Hepatocyte (in vitro differentiated cells): Measurements from ENCODE around the gene SLC13A1.

Source experiments
- EZH2 ChIP-seq: fragments of 200-600 bp; sonication (generic); IDR thresholded peaks from 2 replicates; pipeline ENCODE4 v1.6.1; 2016; ENCODE audit warnings: antibody characterized with exemption, mild to moderate bottlenecking, borderline replicate concordance
- TF ChIP-seq, protein P1 (sequence below): fragments of 200-600 bp; sonication (generic); IDR thresholded peaks from 2 replicates; pipeline ENCODE4 v1.5.1; 2016; ENCODE audit warnings: antibody characterized with exemption, mild to moderate bottlenecking; ENCODE audit not compliant: poor library complexity

DNA sequence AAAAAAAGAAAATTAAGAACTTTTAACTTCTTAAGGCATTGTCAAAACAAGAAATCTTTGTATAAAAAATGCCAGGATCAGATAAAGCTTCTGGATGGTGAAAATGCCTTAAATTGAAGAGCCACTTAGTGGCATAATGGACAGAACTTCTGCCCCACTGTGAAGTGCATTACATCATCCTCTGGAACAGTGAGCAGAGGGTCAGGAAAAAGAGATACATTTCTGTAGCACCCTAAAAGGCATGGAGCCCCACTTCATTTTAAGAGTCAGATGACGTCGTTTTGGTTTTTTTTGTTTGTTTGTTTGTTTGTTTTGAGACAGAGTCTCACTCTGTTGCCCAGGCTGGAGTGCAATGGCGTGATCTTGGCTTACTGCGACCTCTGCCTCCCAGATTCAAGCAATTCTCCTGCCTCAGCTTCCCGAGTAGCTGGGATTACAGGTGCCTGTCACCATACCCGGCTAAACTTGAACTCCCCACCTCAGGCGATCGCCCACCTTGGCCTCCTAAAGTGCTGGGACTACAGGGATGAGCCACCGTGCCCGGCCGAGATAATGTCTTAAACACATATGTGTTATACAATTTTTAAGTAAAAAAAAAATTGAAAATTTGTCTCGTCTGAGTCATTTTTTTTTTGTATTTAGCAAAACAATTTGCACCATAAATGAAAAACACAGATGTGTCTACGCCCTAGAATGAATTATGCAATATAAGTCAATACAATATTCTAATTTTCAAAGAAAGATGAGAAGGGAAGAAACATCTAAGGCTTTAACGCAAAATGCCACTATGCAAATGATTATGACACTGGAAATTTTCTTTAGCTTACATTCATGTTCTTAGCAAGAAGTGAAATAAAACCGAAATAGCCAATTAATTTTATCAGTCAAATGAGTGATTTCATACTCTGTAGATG, 29.2 kb downstream of the SLC13A1 start:
- no peak for TF ChIP-seq EZH2
- TF ChIP-seq, protein P1, sequence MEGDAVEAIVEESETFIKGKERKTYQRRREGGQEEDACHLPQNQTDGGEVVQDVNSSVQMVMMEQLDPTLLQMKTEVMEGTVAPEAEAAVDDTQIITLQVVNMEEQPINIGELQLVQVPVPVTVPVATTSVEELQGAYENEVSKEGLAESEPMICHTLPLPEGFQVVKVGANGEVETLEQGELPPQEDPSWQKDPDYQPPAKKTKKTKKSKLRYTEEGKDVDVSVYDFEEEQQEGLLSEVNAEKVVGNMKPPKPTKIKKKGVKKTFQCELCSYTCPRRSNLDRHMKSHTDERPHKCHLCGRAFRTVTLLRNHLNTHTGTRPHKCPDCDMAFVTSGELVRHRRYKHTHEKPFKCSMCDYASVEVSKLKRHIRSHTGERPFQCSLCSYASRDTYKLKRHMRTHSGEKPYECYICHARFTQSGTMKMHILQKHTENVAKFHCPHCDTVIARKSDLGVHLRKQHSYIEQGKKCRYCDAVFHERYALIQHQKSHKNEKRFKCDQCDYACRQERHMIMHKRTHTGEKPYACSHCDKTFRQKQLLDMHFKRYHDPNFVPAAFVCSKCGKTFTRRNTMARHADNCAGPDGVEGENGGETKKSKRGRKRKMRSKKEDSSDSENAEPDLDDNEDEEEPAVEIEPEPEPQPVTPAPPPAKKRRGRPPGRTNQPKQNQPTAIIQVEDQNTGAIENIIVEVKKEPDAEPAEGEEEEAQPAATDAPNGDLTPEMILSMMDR = no peak
